Activated CD8-positive, alpha-beta memory T cell treated with anti-CD3 and anti-CD28 coated beads for 4 hours (primary cell): Measurements from ENCODE around the gene PHOSPHO2.

Experiments
- DNase-seq, 2 donors: peaks; one replicate each; pipeline ENCODE4 v3.0.0-alpha.2; 2020; ENCODE audit warnings: low read depth in 2 of 2

The PHOSPHO2 gene

DNA sequence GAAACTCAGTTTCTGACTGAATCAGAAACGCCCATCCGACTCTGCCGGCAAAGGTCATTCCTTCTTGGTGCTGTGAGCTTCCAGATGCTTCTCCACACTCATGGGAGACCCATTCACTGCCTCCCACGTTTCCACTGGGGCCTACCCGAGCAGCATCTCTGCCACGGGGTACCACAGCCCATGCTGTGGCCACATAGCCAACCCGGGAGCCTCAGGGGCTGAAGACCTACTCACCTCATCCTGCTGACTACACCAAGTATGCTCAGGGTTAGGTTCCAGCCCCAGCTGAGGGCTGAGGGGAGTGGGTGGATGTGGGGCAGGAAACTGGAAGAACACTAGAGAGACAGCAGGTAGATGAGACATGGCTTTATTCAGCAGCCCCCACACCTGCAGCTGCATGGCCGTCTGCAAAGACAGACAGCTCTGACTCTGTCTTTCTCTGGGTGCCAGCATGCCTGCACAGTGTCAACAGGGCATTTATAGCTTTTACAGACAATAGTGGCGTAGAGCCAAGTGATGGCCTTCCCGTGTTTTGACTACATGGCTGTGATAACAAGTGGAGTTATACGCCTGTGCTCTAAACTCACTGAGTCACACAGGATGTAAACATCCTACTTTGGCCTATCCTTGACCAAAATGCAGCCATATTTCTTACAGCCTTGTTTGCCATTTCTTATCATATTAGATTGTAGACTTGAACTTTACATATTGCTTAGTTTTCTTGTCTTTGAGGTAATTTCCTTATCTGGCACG lies 22.8 kb downstream of the PHOSPHO2 start:
- no peak for DNase-seq

DNA sequence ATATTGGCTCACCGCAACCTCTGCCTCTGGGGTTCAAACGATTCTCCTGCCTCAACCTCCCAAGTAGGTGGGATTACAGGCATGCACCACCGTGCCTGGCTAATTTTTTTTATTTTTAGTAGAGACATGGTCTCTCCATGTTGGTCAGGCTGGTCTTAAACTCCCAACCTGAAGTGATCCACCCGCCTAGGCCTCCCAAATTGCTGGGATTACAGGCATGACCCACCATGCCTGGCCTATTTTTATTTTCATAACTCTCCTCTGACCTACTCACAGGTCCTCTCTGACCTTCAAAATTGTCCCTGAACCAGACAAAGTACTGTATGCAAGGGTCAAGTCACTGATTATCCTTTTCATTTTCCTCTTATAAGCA lies 23.4 kb downstream of the PHOSPHO2 start:
- DNase-seq, result no peak

- DNase-seq, result no peak
Observed at GRCh38 chr2:169718930-169719504, 24.7 kb downstream of the PHOSPHO2 start.

- DNase-seq, result no peak
Observed at GRCh38 chr2:169721016-169721415, 26.7 kb downstream of the PHOSPHO2 start.

- no peak for DNase-seq
Observed at GRCh38 chr2:169727065-169727464, 32.8 kb downstream of the PHOSPHO2 start.

DNA sequence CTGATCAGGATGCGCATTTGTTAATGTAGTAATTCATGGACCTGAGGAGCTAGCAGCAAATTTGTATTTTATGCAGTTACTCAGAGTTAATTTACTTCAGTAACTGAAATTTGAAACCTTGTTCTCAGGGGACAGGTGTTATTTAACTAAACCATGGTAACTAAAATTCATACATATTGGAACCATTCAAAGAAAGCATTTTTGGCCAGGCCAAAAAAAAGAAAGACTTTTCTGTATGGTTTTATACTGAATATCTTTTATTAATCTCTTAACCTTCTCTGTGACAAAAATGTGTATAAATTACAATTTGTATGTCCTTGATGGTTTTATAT lies 35.0 kb downstream of the PHOSPHO2 start:
- DNase-seq, result no peak

- no peak for DNase-seq
Observed at GRCh38 chr2:169732075-169732474, 37.8 kb downstream of the PHOSPHO2 start.

GRCh38 chr2:169732583-169733358 lies 38.5 kb downstream of the PHOSPHO2 start:
- no peak for DNase-seq

DNA sequence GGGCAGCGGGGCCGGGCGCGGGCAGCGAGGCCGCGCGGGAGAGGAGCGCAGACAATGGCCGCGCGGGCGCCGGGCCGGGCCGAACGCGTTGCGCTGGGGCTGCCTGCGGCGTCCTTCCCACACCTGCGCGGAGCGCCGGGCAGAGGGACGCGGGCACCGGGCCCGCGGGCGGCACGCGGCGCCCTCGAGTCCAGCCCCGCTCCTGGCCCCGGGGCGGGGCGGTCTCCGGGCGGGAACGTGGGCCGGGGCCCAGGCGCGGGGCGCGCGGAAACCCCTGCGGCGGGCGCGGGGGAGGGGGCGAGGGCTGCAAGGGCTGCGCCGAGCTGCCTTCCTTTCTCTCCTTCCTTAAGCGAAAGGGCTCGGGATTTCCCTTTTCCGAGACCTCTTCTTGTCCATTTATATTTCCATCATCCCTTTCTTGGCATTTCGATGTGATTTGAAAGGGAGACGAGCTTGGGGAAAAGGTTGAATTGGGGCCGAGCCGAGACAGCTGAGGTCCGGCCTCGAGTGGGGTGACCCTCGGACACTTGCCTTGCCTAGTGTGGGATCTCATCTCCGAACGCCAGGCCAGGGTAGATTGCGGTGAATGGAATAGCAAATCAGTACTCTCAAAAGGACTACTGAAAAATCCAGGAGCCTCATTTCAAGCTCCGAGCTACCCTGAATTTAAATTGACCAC lies 40.0 kb downstream of the PHOSPHO2 start:
- no peak for DNase-seq

DNA sequence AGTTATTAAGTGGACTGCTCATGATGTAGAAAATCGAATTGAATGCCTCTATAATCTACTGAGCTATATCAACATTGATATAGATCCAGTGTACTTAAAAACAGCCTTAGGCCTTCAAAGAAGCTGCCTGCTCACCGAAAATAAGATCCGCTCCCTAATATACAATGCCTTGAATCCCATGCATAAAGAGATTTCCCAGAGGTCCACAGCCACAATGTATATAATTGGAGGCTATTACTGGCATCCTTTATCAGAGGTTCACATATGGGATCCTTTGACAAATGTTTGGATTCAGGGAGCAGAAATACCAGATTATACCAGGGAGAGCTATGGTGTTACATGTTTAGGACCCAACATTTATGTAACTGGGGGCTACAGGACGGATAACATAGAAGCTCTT lies 41.4 kb downstream of the PHOSPHO2 start:
- no peak for DNase-seq

- no peak for DNase-seq
Observed at GRCh38 chr2:169736902-169737301, 42.6 kb downstream of the PHOSPHO2 start.

- no peak for DNase-seq
Observed at GRCh38 chr2:169738566-169739229, 44.4 kb downstream of the PHOSPHO2 start.

- no peak for DNase-seq
Observed at GRCh38 chr2:169739351-169739750, 45.1 kb downstream of the PHOSPHO2 start.

DNA sequence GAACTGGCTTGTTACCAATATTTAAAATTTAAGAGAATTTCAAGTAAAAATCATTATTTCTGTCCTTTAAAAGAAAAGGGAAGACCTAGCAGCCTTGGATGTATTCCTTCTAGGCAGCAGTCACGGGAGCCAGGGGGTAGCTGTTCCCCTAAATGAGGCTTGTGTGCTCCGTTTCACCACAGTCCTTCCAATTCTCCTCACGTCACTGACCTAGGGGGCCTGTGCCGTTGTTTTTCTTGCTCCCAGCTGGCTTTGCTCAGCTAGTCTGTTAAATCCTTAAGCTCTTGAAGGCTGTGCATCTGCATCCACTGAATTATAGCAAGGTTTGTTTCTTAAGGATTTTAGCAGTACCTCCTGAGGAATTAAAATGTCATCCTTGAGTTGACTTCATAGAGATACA lies 49.3 kb downstream of the PHOSPHO2 start:
- no peak for DNase-seq

DNA sequence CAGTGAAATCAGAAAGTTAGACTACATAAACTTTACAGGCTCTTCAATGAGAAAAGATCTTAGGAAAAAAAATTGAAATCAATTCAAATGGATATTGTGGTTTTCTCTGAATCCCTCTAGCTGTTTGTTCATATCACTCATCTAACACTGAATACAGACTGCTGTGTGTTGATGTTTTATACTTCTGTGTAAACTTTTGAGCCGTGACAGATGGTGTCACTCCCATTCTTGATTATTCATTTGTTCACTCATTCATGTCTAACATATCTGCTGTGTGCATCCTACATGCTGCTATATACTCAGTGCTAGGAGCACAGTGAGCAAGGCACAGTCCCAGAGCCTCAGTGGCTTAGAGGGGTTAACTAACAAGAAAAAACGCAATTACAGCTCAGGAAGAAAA lies 52.0 kb downstream of the PHOSPHO2 start:
- no peak for DNase-seq

DNA sequence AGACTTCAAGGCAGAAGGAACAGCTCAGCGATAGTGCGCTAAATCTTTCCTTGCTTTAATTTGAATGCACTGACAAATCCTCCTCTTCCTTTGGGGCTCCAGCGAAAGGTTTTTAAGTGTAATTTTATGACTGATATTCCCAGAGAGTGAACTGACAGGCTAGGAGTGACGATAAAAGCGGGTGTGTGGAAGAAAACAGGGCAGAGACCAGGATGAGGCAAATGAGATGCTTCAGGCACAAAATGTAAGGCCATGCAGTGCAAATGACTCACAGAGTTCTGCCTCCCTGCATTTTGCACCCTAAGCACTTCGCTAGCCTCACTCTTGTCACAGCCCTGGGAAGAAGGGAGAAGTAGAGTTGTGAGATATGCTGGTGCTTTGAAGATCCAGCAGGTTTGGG lies 54.0 kb downstream of the PHOSPHO2 start:
- DNase-seq, result no peak
